Measurements from ENCODE around the gene CIAO3.

Gene CIAO3

DNA sequence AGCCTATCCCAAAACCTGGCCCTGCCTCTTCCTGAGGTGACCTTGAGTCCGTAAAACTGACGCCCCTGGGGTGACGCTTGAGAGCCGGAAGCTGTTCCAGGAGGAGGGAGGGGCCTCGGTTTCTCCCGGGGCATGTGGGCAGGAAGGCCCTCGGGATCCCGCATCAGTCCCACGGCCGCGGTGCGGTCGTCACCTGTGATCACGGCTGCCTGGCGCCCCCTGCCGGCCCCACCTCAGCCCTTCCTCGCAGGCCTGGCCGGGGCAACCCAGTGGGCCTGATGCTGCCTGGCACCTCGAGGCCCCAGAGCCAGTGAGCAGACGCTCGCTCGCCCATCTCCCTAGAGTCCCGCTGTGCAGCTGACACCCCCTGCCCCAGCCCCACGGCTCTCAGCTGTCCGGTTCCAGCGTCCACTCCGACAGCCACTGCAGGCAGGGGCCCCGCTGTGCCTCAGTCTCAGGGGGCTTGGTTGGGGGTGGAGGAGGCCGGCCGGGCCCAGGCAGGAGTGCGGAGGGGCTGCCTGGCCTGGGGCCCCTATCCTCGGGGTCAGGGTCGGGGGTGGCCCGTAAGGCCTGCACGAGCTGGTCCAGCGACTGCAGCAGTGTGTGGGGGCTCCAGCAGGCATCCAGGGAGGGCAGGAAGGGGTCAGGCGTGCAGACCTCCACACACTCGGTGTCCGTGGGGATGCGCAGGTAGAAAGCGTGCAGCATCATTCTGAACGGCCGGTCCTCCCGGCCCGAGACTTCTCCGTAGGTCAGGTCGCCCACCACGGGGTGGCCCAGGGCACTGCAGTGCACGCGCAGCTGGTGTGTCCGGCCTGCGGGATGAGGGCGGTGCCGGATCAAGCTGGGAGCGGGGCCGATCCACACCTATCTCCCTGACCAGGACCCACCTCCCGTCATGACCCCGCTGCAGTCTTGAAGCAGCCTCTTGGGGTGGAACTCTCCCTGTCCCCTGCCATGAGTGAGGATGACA lies 45.1 kb upstream of the CIAO3 start:
- DNase-seq (ENCODE audit: low read depth in 2 of 2) = peak; percentile 61
- no peak overlapping the region for H3K4me3 ChIP-seq (replicated peaks in 1 of 2; ENCODE audit: low read depth in 2 of 2, low read length in 2 of 2)
- TF ChIP-seq, protein P1, sequence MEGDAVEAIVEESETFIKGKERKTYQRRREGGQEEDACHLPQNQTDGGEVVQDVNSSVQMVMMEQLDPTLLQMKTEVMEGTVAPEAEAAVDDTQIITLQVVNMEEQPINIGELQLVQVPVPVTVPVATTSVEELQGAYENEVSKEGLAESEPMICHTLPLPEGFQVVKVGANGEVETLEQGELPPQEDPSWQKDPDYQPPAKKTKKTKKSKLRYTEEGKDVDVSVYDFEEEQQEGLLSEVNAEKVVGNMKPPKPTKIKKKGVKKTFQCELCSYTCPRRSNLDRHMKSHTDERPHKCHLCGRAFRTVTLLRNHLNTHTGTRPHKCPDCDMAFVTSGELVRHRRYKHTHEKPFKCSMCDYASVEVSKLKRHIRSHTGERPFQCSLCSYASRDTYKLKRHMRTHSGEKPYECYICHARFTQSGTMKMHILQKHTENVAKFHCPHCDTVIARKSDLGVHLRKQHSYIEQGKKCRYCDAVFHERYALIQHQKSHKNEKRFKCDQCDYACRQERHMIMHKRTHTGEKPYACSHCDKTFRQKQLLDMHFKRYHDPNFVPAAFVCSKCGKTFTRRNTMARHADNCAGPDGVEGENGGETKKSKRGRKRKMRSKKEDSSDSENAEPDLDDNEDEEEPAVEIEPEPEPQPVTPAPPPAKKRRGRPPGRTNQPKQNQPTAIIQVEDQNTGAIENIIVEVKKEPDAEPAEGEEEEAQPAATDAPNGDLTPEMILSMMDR (IDR thresholded peaks at IDR 0.05; ENCODE audit: low read depth, low read length) = peak; percentile 73

DNA sequence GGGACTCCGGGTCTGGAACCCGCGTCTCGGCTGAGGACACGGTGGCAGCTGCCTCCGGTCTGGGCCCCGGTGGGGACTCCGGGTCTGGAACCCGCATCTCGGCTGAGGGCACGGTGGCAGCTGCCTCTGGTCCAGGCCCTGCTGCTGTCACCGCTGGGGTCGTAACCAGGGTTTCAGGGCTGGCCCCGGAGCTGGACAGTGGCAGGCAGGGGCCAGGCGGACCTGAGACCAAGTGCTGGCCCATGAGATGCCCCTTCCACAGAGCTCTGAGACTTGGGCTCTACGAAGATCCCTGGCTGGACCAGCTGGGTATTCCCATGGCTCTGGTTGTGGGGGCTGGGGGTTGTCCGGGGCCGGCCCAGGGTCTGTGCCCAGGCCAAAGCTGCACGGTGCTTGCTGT lies 43.6 kb upstream of the CIAO3 start:
- TF ChIP-seq, protein P1 (IDR thresholded peaks at IDR 0.05; ENCODE audit: low read depth, low read length) = no peak
- no peak overlapping the region for H3K4me3 ChIP-seq (replicated peaks in 1 of 2; ENCODE audit: low read depth in 2 of 2, low read length in 2 of 2)
- no peak for DNase-seq (ENCODE audit: low read depth in 2 of 2)

DNA sequence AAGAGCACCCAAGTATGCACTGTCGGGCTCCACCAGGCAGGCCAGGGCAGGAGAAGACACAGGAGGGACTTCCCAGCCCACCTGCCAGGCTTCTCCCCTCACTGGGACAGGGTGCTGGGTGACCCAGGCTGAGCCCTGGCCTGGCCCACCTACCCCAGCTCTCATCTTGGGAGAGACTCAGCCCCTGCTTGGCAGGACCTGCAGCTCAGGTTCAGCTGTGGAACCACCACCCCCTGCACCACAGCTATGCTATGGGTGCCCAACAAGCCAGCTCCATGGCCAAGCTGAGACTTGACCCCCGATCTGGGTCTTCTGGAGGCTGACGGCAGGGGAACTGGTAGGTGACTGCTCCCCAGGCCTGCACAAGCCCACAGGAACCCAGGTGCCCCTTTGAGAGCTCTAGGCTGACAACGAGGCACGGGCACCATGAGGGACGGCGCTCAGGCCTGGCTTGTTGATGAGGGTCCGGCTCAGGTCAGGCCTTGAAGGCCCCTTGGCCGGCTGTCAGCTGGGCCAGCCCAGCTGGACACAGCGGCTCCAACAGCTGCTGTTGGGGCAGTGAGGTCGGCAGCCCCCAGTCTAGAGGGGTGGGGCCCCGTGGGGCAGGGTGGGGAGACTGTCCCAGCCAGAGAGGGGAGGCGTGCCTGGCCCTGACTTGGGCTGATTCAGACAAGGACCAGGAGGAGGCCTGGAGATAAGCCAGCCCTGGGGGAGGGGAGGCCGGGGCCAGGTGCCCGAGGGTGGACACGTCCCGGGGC lies 42.8 kb upstream of the CIAO3 start:
- no peak overlapping the region for H3K4me3 ChIP-seq (replicated peaks in 1 of 2; ENCODE audit: low read depth in 2 of 2, low read length in 2 of 2)
- peak; percentile 26 to 36 for DNase-seq (ENCODE audit: low read depth in 2 of 2)
- TF ChIP-seq, protein P1 (IDR thresholded peaks at IDR 0.05; ENCODE audit: low read depth, low read length) = no peak

DNA sequence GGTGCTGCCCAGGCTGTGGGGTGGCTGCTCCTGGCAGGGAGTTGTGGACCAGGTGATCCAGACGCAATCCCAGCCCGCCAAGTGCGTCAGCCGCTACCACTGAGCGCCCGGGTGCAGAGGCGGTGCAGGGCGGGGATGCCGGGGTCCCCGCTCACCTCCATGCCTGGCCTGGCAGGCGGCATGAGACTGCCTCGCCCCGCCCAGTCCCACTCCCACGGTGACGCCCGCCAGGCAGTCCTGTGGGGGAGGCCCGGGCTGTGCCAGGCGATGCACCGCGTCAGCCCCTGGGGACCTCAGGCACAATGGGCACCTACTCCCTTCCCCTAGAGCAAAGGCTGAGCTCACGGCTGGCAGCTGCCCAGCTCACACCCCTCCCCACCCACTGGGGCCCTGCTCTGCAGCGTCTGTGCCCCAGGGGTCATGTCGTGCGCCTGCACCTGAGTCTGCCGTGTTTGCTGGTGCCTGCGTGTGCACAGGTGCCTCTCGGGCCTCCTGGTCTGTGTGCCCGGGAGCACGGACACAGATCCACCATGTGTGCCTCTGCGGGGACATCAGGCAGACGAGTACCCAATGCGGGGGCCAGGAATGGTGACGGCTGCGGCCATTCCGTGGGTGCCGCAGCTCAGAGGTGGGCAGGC lies 42.1 kb upstream of the CIAO3 start:
- TF ChIP-seq, protein P1 (IDR thresholded peaks at IDR 0.05; ENCODE audit: low read depth, low read length) = no peak
- DNase-seq (ENCODE audit: low read depth in 2 of 2) = no peak
- H3K4me3 ChIP-seq (replicated peaks in 1 of 2; ENCODE audit: low read depth in 2 of 2, low read length in 2 of 2) = no peak overlapping the region

DNA sequence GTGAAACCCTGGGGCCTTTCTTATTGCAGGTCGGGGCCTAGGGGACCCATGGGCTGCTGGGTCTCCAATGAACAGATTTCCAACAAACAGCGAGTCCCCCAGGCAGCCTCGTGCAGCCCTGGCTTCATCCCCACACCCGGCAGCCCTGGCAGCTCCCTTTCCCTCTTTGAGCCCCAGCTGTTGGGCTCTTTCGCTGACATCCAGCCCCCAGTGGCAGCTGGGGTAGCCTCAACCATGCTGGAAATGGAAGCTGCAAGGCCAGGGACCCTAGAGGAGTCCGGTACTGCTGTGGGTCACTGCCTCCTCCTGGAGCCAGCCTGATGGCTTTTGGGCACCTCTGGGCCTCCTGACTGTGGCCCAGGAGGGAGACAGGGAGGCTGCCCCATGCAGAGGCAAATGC lies 41.5 kb upstream of the CIAO3 start:
- no peak for DNase-seq (ENCODE audit: low read depth in 2 of 2)
- TF ChIP-seq, protein P1 (IDR thresholded peaks at IDR 0.05; ENCODE audit: low read depth, low read length) = no peak
- H3K4me3 ChIP-seq (replicated peaks in 1 of 2; ENCODE audit: low read depth in 2 of 2, low read length in 2 of 2) = no peak overlapping the region

DNA sequence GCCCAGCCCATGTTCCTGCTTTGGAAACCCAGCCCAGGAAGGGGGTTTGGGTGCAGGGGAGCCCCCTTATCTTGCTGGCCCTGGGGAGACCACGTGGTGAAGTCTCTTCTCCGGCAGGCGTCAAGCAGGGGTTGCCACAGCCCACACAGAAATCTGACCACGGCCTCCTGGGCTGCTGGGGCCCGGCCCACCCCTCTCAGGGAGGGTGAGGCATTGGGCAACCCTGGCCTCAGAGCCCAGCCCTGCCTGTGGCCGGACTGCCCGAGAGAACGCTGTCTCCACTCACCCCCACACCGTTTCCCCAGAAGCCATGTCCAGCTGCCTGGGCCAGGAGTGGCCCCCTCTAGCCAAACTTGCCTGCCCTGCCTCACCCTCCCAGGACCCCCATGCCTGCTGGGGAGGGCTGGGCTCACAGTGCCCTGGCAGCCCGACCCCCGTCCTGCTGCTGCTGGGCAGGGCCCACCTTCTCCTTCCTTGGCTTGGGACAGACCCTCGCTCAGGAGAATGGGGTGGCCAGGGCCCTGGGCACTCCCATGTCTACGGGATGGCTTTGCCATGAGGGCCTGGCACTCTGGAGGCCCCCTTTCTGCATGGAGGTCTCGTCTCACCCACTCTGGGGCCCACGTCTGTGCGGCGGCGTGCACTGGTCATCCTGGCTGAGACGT lies 40.7 kb upstream of the CIAO3 start:
- DNase-seq (ENCODE audit: low read depth in 2 of 2) = no peak
- TF ChIP-seq, protein P1 (IDR thresholded peaks at IDR 0.05; ENCODE audit: low read depth, low read length) = no peak

More for the DNA sequence above, 40.7 kb upstream of the CIAO3 start:
- no peak overlapping the region for H3K4me3 ChIP-seq (replicated peaks in 1 of 2; ENCODE audit: low read depth in 2 of 2, low read length in 2 of 2)
